ENCODE measurements around the gene RBP3. TPM values are rescaled to one million over a fixed set of nuclear protein-coding genes. Genes with fewer than 3 reads are reported as not detected.

The RBP3 gene
- total RNA-seq, 2 experiments from 2014 or later = not detected

- DNase-seq (no peak), ATAC-seq (no peak)
- ChIA-PET POLR2A (no interaction called here), CTCF (interaction anchor here (1.8 to 2.1 kb wide), 2 partner anchors 10 to 323 kb away, joined by 4 to 6 read pairs; no protein-coding TSS in a partner anchor)
- no peaks in the 10 kb centered on the region for H3K36me3 Mint-ChIP-seq (ENCODE audit: low read depth)
- H3K27me3 Mint-ChIP-seq (ENCODE audit: low read depth) = peaks cover 10% of the 10 kb centered on the region
- peaks cover 4% of the 10 kb centered on the region for H3K4me1 Mint-ChIP-seq (ENCODE audit: low read depth)
- no peak overlapping the region for H3K4me3 Mint-ChIP-seq
- no peak overlapping the region for H3K27ac Mint-ChIP-seq
- no peaks in the 10 kb centered on the region for H3K9me3 Mint-ChIP-seq (ENCODE audit: insufficient read depth)
Observed at GRCh38 chr10:47371629-47372485, 23.7 kb downstream of the RBP3 start.

- ATAC-seq (no peak), DNase-seq (no peak)
- Mint-ChIP-seq H3K27ac (no peak overlapping the region), H3K4me3 (no peak overlapping the region), H3K36me3 (ENCODE audit: low read depth) (no peaks in the 10 kb centered on the region), H3K27me3 (ENCODE audit: low read depth) (peaks cover 19% of the 10 kb centered on the region), H3K4me1 (ENCODE audit: low read depth) (peaks cover 4% of the 10 kb centered on the region), H3K9me3 (ENCODE audit: insufficient read depth) (no peaks in the 10 kb centered on the region)
- ChIA-PET POLR2A (no interaction called here), CTCF (interaction anchor here (2.1 kb wide), 1 partner anchor 10 kb away, joined by 6 read pairs; no protein-coding TSS in a partner anchor)
Observed at GRCh38 chr10:47372726-47373125, 24.6 kb downstream of the RBP3 start.

GRCh38 chr10:47374611-47375536 lies 26.7 kb downstream of the RBP3 start:
- H3K27ac Mint-ChIP-seq = no peak overlapping the region
- no peak for DNase-seq
- no peak for ATAC-seq
- no peak overlapping the region for H3K4me3 Mint-ChIP-seq
- H3K4me1 Mint-ChIP-seq (ENCODE audit: low read depth) = peaks cover 8% of the 10 kb centered on the region
- H3K36me3 Mint-ChIP-seq (ENCODE audit: low read depth) = no peaks in the 10 kb centered on the region
- H3K27me3 Mint-ChIP-seq (ENCODE audit: low read depth) = peaks cover 19% of the 10 kb centered on the region
- ChIA-PET CTCF (no interaction called here), POLR2A (no interaction called here)
- H3K9me3 Mint-ChIP-seq (ENCODE audit: insufficient read depth) = no peaks in the 10 kb centered on the region

- no peak for ATAC-seq
- CTCF ChIA-PET = interaction anchor here (1.4 kb wide), 1 partner anchor 15 kb away, joined by 3 read pairs; no protein-coding TSS in a partner anchor
- Mint-ChIP-seq H3K4me3 (no peak overlapping the region), H3K27ac (no peak overlapping the region), H3K4me1 (ENCODE audit: low read depth) (peaks cover 21% of the 10 kb centered on the region), H3K9me3 (ENCODE audit: insufficient read depth) (no peaks in the 10 kb centered on the region), H3K36me3 (ENCODE audit: low read depth) (no peaks in the 10 kb centered on the region), H3K27me3 (ENCODE audit: low read depth) (peaks cover 27% of the 10 kb centered on the region)
- POLR2A ChIA-PET = no interaction called here
- DNase-seq = no peak
Observed at GRCh38 chr10:47376522-47377220, 28.5 kb downstream of the RBP3 start.

GRCh38 chr10:47378183-47378510 lies 30.0 kb downstream of the RBP3 start:
- ATAC-seq = no peak
- Mint-ChIP-seq H3K27me3 (ENCODE audit: low read depth) (peaks cover 38% of the 10 kb centered on the region), H3K9me3 (ENCODE audit: insufficient read depth) (no peaks in the 10 kb centered on the region), H3K27ac (no peak overlapping the region), H3K4me3 (no peak overlapping the region), H3K36me3 (ENCODE audit: low read depth) (no peaks in the 10 kb centered on the region), H3K4me1 (ENCODE audit: low read depth) (peaks cover 20% of the 10 kb centered on the region)
- ChIA-PET CTCF (interaction anchor here (0.6 to 1.4 kb wide), 2 partner anchors 13 to 16 kb away, joined by 3 read pairs; no protein-coding TSS in a partner anchor), POLR2A (no interaction called here)
- DNase-seq = no peak

- POLR2A ChIA-PET = no interaction called here
- Mint-ChIP-seq H3K36me3 (ENCODE audit: low read depth) (no peaks in the 10 kb centered on the region), H3K9me3 (ENCODE audit: insufficient read depth) (no peaks in the 10 kb centered on the region), H3K27ac (no peak overlapping the region), H3K27me3 (ENCODE audit: low read depth) (peaks cover 44% of the 10 kb centered on the region), H3K4me3 (no peak overlapping the region), H3K4me1 (ENCODE audit: low read depth) (peaks cover 26% of the 10 kb centered on the region)
- DNase-seq (no peak), ATAC-seq (no peak)
- CTCF ChIA-PET = no interaction called here
Observed at GRCh38 chr10:47378606-47379444, 30.7 kb downstream of the RBP3 start.

- H3K27ac Mint-ChIP-seq = no peak overlapping the region
- CTCF ChIA-PET = interaction anchor here (0.8 to 1.3 kb wide), 2 partner anchors 1096 to 1272 kb away, joined by 3 to 11 read pairs; no protein-coding TSS in a partner anchor
- peaks cover 28% of the 10 kb centered on the region for H3K4me1 Mint-ChIP-seq (ENCODE audit: low read depth)
- POLR2A ChIA-PET = interaction anchor here (1.6 kb wide), 1 partner anchor 1094 kb away, joined by 7 read pairs; no protein-coding TSS in a partner anchor
- H3K36me3 Mint-ChIP-seq (ENCODE audit: low read depth) = no peaks in the 10 kb centered on the region
- H3K9me3 Mint-ChIP-seq (ENCODE audit: insufficient read depth) = no peaks in the 10 kb centered on the region
- H3K4me3 Mint-ChIP-seq = no peak overlapping the region
- ATAC-seq (no peak), DNase-seq (no peak)
- H3K27me3 Mint-ChIP-seq (ENCODE audit: low read depth) = peaks cover 47% of the 10 kb centered on the region
Observed at GRCh38 chr10:47379445-47379785, 31.3 kb downstream of the RBP3 start.

GRCh38 chr10:47379901-47380300 lies 31.7 kb downstream of the RBP3 start:
- H3K9me3 Mint-ChIP-seq (ENCODE audit: insufficient read depth) = no peaks in the 10 kb centered on the region
- H3K4me1 Mint-ChIP-seq (ENCODE audit: low read depth) = peaks cover 31% of the 10 kb centered on the region
- no peaks in the 10 kb centered on the region for H3K36me3 Mint-ChIP-seq (ENCODE audit: low read depth)
- H3K27me3 Mint-ChIP-seq (ENCODE audit: low read depth) = peaks cover 46% of the 10 kb centered on the region
- H3K27ac Mint-ChIP-seq = no peak overlapping the region
- H3K4me3 Mint-ChIP-seq = no peak overlapping the region
- POLR2A ChIA-PET = interaction anchor here (1.0 to 1.6 kb wide), 3 partner anchors 1089 to 1097 kb away, joined by 3 to 7 read pairs (median 4); no protein-coding TSS in a partner anchor
- CTCF ChIA-PET = interaction anchor here (0.8 to 1.3 kb wide), 2 partner anchors 1096 to 1272 kb away, joined by 3 to 11 read pairs; no protein-coding TSS in a partner anchor
- ATAC-seq (no peak), DNase-seq (no peak)

GRCh38 chr10:47380341-47381102 lies 32.4 kb downstream of the RBP3 start:
- H3K4me3 Mint-ChIP-seq = no peak overlapping the region
- peaks cover 50% of the 10 kb centered on the region for H3K27me3 Mint-ChIP-seq (ENCODE audit: low read depth)
- ATAC-seq (no peak), DNase-seq (no peak)
- no peaks in the 10 kb centered on the region for H3K36me3 Mint-ChIP-seq (ENCODE audit: low read depth)
- ChIA-PET CTCF (interaction anchor here (0.7 to 1.3 kb wide), 3 partner anchors 366 to 1273 kb away, joined by 3 to 11 read pairs (median 3); no protein-coding TSS in a partner anchor), POLR2A (interaction anchor here (0.7 to 1.6 kb wide), 4 partner anchors 1089 to 1112 kb away, joined by 3 to 7 read pairs (median 4); no protein-coding TSS in a partner anchor)
- H3K9me3 Mint-ChIP-seq (ENCODE audit: insufficient read depth) = no peaks in the 10 kb centered on the region
- H3K27ac Mint-ChIP-seq = no peak overlapping the region
- H3K4me1 Mint-ChIP-seq (ENCODE audit: low read depth) = peaks cover 32% of the 10 kb centered on the region

GRCh38 chr10:47381103-47381395 lies 32.9 kb downstream of the RBP3 start:
- Mint-ChIP-seq H3K9me3 (ENCODE audit: insufficient read depth) (no peaks in the 10 kb centered on the region), H3K36me3 (ENCODE audit: low read depth) (no peaks in the 10 kb centered on the region), H3K27me3 (ENCODE audit: low read depth) (peaks cover 49% of the 10 kb centered on the region), H3K27ac (no peak overlapping the region), H3K4me1 (ENCODE audit: low read depth) (peaks cover 32% of the 10 kb centered on the region), H3K4me3 (no peak overlapping the region)
- no peak for ATAC-seq
- ChIA-PET POLR2A (interaction anchor here (1.6 kb wide), 1 partner anchor 1096 kb away, joined by 7 read pairs; no protein-coding TSS in a partner anchor), CTCF (interaction anchor here (0.7 kb wide), 1 partner anchor 366 kb away, joined by 3 read pairs; no protein-coding TSS in a partner anchor)
- DNase-seq = no peak
